ENCODE results near the gene DCLK3. TPM values are rescaled to one million over a fixed set of nuclear protein-coding genes. Genes with fewer than 3 reads are reported as not detected.

Gene DCLK3
- total RNA-seq, 1 donor: not detected

- no peak for TF ChIP-seq CTCF (IDR thresholded peaks at IDR 0.05; ENCODE audit: insufficient read depth, low read depth, low read length)
- no peak overlapping the region for H3K4me3 ChIP-seq (ENCODE audit: low read depth, low read length)
- DNase-seq (ENCODE audit: low read depth): no peak
Observed at GRCh38 chr3:36697229-36698001, 66.9 kb downstream of the DCLK3 start.

GRCh38 chr3:36696799-36697198 lies 67.6 kb downstream of the DCLK3 start:
- no peak for TF ChIP-seq CTCF (IDR thresholded peaks at IDR 0.05; ENCODE audit: insufficient read depth, low read depth, low read length)
- DNase-seq (ENCODE audit: low read depth): no peak
- H3K4me3 ChIP-seq (ENCODE audit: low read depth, low read length): no peak overlapping the region

GRCh38 chr3:36695769-36696137 lies 68.6 kb downstream of the DCLK3 start:
- DNase-seq (ENCODE audit: low read depth): peak; percentile 14
- H3K4me3 ChIP-seq (ENCODE audit: low read depth, low read length): no peak overlapping the region
- TF ChIP-seq CTCF (IDR thresholded peaks at IDR 0.05; ENCODE audit: insufficient read depth, low read depth, low read length): no peak

GRCh38 chr3:36695113-36695768 lies 69.1 kb downstream of the DCLK3 start:
- no peak for DNase-seq (ENCODE audit: low read depth)
- no peak for TF ChIP-seq CTCF (IDR thresholded peaks at IDR 0.05; ENCODE audit: insufficient read depth, low read depth, low read length)

GRCh38 chr3:36693670-36694069 lies 70.7 kb downstream of the DCLK3 start:
- H3K4me3 ChIP-seq (ENCODE audit: low read depth, low read length): no peak overlapping the region
- no peak for TF ChIP-seq CTCF (IDR thresholded peaks at IDR 0.05; ENCODE audit: insufficient read depth, low read depth, low read length)
- DNase-seq (ENCODE audit: low read depth): no peak

More at GRCh38 chr3:36695113-36695768, 69.1 kb downstream of the DCLK3 start:
- H3K4me3 ChIP-seq (ENCODE audit: low read depth, low read length): no peak overlapping the region

- no peak for TF ChIP-seq CTCF (IDR thresholded peaks at IDR 0.05; ENCODE audit: insufficient read depth, low read depth, low read length)
- no peak overlapping the region for H3K4me3 ChIP-seq (ENCODE audit: low read depth, low read length)
- DNase-seq (ENCODE audit: low read depth): no peak
Observed at GRCh38 chr3:36689560-36689959, 74.8 kb downstream of the DCLK3 start.

All from fibroblast of villous mesenchyme (primary cell).